Astrocyte (in vitro differentiated cells and primary cell): ENCODE data around the gene CNPY4.

Source experiments
- EZH2 ChIP-seq: IDR thresholded peaks from 2 replicates; pipeline ENCODE4 v1.6.1; 2012; ENCODE audit warnings: mild to moderate bottlenecking, low read length, inconsistent platforms; ENCODE audit not compliant: insufficient read depth
- TF ChIP-seq, protein P1 (sequence below): IDR thresholded peaks from 2 replicates; pipeline ENCODE4 v1.5.1; 2011; ENCODE audit warnings: low read depth, mild to moderate bottlenecking, inconsistent platforms, low read length, moderate library complexity; ENCODE audit not compliant: insufficient read depth

DNA sequence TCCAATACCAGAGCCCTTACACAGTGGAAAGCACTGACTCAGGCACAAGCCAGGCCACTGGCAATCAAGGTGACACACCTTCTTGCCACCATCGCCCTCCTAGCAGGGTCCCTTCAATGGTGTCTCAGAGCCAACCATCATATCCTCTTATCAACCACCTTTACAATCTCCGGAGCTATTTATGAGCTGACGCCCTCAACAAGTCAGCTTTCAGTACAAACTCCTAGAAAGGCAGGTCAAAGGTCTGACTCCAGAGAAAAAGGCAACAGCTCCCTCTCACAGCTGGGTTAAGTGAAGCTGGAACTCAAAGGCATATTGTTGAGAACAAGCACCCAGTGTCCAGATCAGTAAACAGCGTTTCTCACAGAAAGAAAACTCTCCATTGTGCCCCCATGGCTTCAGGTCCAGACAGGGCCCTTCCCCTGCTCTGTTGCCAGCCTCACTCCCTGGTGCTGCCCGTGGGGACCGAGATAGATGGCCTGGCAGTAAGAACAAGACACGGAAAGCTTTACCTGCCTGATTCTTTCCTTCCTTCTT is 40.3 kb upstream of the CNPY4 start:
- TF ChIP-seq, protein P1, sequence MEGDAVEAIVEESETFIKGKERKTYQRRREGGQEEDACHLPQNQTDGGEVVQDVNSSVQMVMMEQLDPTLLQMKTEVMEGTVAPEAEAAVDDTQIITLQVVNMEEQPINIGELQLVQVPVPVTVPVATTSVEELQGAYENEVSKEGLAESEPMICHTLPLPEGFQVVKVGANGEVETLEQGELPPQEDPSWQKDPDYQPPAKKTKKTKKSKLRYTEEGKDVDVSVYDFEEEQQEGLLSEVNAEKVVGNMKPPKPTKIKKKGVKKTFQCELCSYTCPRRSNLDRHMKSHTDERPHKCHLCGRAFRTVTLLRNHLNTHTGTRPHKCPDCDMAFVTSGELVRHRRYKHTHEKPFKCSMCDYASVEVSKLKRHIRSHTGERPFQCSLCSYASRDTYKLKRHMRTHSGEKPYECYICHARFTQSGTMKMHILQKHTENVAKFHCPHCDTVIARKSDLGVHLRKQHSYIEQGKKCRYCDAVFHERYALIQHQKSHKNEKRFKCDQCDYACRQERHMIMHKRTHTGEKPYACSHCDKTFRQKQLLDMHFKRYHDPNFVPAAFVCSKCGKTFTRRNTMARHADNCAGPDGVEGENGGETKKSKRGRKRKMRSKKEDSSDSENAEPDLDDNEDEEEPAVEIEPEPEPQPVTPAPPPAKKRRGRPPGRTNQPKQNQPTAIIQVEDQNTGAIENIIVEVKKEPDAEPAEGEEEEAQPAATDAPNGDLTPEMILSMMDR: no peak
- no peak for TF ChIP-seq EZH2
